GM18907 (cell line): Measurements from ENCODE around the gene RNF223.
A peak's percentile ranks its signal among the peaks of the same experiment; 100 is the strongest.

ENCODE experiments used
- ATAC-seq: cut with Tn5 transposase; IDR thresholded peaks from one replicate; pipeline ENCODE4 v1.9.1; 2021; ENCODE audit warnings: mild to moderate bottlenecking, moderate library complexity; ENCODE audit not compliant: unreplicated experiment

The RNF223 gene

DNA sequence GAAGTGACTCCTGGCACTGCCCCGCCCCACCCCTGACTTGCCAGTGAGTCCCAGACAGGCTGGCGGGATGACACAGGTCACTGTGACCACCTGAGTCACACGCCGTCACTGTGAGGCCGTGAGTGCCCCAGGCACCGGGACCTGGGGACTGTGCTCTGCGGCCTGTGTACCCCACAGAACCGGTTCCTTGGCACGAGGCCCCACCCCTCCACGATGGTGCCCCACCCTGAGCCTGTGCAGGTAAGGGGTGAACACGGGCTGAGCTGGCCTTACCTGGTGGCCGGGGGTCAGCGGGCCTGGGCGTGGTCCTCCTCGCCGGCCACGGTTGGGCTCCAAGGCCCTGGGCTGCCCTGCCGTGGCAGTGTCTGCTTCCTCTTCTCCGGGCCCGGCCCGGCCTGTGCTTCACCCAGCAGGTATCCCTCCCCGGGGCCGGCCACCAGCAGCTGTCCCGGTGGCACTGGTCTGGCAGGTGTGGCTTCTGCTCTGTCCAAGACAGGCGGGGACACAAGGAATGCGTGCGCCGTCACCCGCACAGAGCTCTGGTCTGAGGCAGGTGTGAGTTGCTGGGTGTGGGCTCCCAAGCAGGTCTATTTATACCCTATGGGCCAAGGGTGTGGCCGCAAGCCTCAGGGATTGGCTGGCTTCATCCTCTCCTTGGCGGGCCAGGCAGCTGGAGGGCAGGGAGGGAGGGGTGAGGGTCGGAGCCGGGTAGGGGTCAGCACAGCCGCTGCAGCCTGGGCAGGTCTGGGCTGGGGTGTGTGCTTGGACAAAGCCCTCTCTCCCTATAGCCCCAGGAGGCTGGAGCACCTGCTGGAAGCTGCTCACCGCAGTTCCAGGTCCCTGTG lies at the start of gene RNF223:
Gene RNF223 (minus strand): TSS at position 564 of the 845 bp plus-strand sequence. CDS start 1,740 bp downstream, outside the sequence.
- ATAC-seq, result no peak

DNA sequence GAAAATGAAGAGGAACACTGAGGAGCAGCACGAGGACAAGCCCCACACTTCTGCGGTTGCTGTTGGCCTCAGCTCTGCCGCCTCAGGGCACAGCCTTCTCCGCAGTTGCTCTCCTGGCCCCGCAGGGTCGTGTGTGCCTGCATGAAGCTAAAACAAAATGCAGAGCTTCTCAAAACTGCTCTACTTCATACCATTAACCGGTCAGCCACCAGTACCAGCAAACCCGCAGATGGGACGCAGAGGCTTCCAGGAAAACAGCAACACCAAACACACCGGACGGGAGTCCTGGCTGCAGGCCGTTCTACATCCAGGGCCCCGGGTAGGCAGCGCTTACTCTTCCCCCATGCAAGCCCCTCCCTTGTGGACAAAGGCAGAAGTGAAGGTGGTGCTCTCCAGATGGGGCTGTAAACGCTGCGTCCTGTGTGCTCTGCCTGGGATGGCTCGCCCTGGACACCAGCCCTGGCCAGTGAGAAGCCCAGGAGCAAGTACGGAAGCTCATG lies 48.9 kb upstream of the RNF223 start:
- no peak for ATAC-seq

DNA sequence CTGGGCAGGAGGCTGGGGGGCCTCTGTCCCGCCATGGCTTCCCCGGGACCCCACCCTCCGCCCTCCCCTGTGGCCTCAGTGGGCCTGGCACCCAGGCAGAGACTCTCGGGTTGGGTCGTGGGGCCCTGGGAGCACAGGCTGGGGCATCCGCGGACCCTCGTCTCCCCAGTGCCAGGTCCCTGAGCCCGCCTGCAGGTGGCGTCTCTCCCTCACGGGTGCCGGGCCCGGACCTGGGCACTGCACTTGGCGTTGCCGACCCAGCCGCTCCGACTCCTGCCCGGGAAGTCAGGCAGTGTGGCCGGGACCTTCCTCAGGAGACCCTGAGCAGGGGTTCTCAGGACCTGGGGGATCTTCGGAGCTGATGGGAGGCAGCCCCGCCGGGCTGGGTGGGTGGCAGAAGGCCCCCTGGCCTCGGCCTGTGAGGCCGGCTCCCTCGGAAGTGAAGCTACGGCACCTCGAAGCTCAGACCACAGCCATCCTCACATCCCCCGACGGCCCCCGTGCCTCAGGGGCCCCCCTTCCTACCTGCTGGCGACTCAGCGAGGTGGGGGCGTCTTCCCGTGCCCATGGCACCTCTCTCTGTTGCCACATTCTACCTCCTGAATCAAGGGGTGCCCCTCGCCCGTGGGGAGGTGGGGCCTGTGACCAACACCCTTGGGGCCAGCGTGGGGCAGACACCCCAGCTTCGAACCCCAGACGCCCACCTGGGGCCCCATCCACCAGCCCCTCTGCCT lies 48.1 kb upstream of the RNF223 start:
- peak; percentile 70 for ATAC-seq

DNA sequence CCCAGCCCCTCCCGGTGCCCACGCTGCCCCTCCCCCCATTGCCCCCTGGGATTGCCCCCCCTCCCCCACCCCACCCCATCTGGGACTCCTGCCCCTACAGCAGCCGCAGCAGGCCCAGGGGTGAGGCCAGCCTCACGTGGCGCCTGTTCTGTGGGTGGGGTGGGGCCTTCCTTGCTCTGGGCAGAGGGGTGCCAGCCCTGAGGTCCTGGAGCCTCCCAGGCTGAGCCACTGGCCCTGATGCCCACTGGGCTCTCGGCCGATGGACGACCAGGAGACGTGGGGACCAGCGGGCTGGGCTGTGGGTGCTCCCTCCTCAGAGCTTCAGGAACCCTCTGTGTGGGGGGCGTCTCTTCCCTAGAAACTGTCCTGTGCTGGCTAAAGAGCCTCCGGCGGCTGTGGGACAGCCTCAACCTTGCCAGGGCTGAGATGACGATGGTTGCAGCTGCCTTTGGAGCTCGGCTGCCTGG lies 47.5 kb upstream of the RNF223 start:
- no peak for ATAC-seq

DNA sequence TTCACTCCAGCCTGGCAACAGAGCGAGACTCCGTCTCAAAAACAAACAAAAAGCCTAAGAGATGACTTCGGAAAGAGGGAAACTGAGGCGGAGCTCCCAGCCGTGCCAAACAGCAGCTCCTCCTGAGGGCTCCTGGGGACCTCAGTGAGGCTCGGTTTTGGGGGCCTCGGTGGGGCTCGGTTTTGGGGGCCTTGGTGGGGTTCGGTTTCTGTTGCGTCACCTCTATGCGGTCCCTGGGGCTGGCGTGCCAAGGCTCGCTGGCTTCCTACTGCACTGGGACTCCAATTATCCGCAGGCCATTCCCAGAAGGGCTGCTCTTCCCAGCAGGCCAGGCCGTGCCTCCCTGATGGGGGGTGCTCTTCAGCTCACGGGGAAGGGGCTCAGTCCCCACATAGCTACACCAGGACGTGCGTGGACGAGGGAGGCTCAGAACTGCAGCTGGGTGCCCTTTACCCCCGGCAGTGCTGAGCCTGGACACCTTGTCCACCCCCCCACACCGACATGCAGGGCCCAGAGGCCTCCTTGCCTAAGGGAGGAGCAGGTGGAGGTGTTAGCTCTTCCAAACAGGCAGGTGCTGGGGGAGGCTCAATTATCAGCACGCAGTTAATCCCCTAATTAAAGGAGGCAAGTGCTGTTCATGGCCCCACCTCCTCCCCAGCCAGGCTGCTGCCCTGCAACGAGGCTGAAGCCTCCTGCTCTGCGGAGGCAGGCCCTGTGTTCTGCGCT lies 46.9 kb upstream of the RNF223 start:
- ATAC-seq, result no peak

DNA sequence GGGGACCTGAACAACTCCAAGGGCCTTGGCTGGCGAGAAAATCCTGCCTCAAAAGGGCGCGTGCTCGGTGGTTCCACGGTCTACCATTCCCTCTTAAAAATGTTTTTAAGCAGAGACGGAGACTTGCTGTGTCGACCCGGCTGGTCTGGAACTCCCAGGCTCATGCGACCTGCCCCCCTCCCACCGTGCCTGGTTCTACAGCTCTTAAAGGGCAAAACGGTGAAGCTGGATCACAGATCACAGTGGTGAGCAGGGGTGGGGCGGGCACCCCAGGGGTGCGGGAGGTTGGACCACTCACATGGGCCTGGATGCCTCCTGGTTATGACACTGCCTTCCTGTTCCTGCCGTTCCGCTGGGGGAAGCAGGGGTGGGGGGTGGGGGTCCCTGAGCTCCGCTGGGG lies 46.0 kb upstream of the RNF223 start:
- ATAC-seq, result no peak

DNA sequence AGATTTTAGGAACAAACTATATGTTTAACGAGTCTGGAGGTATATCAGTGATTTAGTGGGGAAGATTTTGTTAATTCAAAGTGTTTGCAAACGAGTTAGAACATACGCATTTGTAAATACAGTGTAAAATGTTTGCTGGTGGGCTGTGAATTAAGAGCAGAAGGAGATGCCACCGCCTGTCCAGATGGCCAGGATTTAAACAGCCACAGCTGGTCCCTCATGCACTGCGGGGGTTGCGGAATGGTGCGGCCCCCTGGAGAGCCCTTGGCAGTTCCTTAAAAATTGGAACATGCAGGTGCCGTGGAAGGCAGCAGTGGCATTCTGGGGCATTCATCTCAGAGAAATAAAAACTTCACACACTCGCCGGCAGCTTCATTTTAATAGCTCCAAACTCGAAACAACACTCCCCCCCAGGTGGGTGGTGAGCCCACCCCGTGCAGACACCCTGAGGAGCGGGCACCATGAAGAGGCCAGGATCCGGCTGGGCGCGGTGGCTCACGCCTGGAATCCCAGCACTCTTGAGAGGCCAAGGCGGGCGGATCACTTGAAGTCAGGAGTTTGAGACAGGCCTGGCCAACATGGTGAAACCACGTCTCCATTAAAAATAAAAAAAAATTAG lies 45.3 kb upstream of the RNF223 start:
- no peak for ATAC-seq

DNA sequence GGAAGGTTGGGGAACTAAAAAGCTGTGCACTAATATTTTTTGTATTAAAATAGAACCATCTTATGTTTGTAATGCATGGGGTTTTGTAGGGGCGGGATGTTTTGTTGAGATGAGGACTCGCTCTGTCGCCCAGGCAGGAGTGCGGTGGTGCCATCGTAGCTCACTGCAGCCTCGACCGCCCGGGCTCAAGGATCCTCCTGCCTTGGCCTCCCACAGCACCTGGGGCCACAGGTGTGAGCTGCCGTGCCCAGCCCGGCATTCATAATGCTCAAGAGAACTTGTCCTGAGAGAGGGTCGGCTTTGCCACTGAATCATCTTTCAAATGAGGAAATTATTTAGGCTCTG lies 44.7 kb upstream of the RNF223 start:
- ATAC-seq, result no peak

DNA sequence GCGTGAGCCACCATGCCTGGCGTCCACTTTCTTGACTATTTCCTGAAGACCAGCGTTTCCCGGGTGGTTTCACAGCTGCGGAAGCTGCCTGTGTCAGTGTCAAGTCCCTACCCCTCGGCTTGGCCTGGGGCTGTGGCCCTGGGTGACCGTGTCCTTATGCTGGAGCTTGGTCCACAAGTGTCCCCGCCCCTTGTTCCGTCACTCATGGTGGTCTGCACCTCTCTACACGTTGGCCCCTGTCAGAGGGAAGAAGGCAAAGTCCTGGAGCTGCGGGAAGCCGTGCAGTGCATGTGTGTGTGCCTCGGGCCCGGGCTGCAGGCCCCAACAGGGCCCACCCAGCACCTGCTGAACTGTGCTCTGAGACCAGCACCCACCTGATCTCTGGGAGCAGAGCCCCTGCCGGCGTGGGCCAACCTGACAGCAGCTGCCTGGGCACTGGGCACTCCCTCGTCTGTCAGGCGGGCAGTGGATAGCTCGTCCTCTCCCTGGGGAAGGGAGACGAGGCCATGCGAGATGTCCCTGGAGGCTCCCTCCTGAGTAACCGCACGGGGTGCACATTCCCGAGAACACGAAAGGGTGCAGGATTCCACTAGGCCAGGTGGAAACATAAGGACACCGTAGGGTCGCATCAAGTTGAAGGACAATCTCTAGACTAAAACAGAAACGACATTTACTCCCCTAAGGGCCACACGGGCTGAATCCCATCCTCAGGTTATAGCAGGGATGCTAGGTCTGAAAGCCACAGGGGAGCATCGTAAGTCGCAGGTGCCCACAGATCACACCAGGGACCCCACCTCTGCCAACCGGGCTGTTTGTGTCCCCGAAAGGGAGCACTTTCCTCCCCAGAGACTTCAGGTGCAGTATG lies 44.1 kb upstream of the RNF223 start:
- no peak for ATAC-seq

DNA sequence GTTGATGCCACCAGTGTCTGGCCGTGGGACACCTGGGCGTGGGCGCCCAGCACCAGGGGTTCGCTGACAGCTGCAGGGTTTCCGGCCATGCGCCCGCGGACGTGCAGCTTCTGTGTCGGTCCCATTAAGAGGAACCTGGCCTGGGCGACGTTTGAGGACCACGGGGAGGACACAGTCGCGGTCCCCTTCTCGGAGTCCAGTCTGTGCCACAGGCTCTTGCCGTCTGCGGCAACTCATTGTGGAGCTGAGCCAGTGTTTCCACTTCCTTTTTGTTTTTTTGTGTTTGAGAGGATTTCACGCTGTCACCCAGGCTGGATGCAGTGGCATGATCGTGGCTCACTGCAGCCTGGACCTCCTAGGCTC lies 43.3 kb upstream of the RNF223 start:
- ATAC-seq, result no peak

DNA sequence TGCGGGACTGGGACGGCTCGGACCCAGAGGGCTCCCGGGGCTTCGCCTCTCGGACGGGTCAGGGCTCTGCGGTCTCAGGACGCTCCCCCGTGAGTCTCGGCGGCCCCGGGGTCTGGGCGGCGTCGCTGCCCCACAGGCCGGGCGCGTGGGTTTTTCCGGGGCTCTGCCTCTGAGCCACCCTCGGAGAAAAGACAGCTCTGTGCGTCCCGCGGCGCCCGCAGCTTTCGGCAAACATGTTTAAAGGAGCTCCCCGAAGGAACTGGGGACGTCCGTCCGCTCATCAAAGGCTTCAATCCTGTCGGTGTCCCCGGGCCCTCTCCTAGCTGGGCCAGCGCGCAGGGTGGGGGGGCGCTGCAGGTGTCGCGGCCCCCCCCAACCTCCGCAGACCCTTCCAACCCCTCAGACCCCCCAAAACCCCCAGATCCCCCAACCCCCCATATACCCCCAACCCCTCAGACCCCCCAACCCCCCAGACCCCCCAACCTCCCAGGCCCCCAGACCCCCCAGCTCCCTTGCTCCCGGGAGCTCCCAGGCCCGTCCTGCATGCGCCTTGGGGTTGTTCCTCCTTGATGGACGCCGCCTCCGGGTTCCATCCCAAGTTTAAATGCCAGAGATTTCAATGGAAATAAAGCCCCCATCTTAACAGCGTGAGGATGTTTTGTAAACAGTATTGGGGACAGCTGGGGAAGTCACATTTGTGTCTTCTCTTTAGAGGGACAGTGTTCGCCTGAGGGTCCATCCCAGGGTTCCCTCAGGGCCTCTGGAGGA lies 42.8 kb upstream of the RNF223 start:
- ATAC-seq, result no peak

DNA sequence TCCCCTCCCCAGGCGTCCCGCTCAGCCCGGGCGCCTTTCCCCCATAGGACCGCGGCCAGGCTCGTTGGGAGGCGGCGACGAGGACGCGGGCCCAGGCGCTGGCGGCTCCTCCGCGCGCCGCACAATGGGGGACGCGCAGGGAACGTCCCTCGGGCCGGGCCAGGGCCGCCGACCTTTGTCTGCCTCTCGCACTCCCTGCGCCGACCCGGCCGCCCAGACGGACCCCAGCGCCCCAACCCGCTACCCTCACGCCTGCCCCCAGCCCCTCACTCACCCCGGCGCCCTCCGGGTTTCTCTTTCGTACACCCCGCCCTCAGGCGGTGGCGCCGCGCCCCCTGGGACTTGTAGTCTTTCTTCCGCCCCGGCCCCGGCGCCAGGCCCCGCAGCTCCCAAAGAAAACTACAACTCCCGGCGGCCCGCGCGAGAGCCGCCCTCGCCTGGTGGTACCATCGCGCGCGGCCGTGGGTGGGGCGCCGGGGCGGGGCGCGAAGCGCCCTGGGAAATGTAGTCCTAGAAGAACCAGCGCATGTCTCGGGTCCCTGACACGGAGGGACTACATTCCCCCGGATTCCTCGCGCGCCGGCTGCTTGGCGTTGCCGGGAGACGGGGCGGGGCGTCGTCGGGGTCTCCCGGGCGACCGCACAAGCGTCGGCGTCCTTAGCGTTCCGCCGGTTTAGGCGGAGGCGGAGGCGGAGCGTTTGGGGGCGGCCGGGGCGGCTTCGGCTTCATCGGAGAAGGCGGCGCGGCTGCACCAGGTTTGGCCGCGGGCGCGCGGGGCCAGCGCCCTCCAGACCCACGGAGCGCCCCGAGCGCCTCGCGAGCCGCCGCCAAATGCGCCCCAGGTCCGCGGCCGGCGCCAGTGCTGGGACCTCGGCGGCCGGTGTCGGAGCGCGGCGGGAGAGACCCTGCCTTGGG lies 41.9 kb upstream of the RNF223 start, which contains the start of gene C1orf159:
Gene C1orf159 (minus strand): TSS at position 304 of the 915 bp plus-strand sequence. CDS start 24,546 bp downstream, outside the sequence.
- ATAC-seq, result peak; percentile 88

DNA sequence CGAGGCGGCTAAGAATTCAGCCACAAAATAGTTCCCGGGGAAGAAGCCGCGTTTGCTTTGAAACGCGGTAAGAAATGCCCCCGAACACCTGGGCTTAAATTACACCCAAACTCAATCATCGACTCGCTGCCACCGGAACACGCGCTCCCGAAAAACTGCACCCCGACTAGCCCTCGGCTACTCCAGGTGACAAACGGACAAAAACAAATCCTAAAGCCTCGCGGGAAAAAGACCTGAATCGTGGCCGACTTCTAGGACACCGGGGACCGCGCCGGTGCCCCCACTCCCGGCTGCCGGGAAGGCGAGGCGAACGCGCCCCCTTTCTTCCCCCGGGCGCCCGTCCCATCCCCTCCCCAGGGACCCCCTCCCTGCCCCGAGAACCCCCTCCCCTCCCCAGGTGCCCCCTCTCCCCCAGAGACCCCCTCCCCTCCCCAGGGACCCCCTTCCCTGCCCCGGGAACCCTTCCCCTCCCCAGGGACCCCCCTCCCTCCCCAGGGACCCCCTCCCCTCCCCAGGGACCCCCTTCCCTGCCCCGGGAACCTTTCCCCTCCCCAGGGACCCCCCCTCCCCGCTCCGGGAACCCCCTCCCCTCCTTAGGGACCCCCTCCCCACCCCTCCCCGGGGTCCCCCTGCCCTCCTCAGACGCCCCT lies 41.2 kb upstream of the RNF223 start:
- ATAC-seq, result no peak

DNA sequence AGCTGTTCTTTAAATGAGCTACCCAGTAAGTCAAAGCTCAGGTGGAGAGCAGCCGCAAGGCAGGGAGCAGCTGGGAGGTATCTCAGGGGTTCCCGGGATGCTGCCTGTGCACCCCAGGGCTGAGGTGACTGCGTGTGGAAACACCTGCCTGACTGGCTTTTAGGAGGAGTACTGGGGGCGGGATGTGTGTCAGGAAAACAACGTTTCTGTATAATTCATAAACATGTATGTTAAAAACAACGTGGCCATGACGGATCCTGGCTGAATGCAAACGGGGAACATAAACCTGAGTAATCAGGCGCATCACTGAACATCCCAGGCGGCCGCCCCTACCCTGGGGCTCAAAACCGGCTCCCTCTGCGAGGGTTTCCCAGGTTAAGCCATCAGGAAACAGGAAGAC lies 40.3 kb upstream of the RNF223 start:
- no peak for ATAC-seq

DNA sequence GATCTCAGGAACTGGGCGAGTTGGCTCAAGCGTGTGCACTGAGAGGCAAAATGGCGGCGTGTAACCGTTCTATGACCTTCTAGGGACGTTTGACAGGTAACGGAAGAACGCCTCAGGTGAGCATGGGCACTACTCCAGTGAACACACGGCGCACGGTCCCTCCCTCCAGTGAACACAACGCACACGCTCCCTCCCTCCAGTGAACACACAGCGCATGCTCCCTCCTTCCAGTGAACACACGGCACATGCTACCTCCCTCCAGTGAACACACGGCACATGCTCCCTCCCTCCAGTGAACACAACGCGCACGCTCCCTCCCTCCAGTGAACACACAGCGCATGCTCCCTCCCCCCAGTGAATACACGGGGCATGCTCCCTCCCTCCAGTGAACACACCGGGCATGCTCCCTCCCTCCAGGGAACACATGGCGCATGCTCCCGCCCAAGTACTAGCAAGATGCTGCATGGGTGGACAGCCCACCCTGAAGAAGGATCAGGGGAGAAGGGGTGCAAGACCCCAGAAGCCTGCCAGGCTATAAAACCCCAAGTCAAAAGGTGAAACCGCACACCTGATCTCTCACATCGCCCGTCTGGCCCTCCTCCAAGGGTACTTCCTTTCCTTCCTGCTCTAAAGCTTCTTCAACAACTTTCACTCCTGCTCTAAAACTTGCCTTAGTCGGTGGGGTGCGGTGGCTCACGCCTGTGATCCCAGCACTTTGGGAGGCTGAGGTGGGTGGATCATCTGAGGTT lies 38.3 kb upstream of the RNF223 start:
- ATAC-seq, result no peak

DNA sequence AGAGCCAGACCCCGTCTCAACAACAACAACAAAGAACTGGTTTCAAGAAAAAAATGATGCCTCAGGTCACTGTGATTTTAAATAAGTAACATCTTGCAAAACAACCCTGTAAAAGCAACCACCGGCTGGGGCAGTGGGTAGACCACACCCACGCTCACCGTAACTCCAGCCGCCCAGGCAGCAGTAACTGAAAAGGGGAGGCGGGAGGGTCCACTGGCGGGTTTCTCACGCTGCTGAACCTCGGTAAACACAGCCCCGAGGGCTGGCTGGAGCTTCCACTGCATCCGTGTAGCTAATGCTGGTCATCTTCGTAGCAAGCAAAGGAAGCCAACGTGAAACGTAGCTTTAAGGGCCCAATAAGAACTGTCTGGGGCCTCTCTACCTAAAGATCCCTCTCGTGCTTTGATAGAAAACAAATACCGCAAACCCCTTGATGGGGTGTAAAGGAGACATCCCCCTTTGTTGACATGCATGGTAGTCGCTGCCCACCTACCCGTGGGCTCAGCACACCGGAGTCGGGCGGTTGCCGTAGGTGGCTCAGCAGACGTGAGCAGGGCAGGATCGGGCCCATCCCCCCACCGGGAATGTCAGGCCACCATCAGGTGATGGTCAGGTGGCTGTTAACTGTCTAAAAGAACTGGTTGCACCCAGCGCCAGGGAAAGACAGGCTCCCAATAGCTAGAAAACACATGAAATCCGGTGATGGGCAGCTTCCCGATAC lies 37.6 kb upstream of the RNF223 start:
- ATAC-seq, result no peak
